GM21526 (cell line): ENCODE results near the gene SLIT1.

ENCODE experiments used
- ATAC-seq: cut with Tn5 transposase; IDR thresholded peaks from one replicate; pipeline ENCODE4 v1.9.1; 2021; ENCODE audit warnings: moderate library complexity; ENCODE audit not compliant: unreplicated experiment, low FRiP score

The SLIT1 gene

DNA sequence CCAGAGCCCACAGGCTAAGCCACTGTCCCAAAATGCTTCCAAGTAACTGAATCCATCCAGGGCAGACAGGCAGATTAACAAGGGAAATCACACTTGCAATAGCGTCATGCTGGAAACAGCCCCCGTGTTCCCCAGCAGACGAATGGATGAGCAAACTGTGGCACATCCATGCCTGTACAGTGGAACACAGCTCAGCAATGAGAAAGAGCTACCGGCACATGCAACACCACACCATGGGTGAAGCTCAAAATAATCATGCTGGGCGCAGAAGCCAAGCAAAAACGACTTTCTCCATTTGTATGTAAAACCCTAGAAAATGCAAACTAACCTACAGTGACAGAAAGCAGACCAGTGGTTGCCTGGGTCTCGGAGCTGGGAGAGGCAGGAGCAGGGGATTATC, 153.1 kb downstream of the SLIT1 start:
- ATAC-seq: no peak

- no peak for ATAC-seq
Measured at GRCh38 chr10:97031459-97031858, 154.3 kb downstream of the SLIT1 start.

DNA sequence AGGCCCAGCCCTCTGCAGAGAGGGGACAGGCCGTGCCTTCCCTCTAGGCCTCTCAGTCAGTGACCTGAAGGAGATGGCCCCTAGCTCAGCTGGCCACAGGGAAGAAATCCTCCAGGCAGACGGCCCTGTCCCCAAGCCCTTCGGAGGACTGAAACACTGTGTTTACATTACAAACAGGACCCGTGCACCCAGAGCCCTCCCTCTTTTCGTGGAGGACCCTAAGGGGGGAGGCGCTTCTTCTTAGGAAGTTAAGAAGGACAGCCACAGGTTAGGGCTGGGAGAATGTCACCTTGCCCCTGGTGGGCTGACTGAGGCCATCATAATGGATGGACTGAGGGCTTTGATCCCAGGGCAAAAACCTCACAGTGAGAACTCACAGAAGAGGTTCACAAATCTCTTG, 154.9 kb downstream of the SLIT1 start:
- no peak for ATAC-seq

- no peak for ATAC-seq
Measured at GRCh38 chr10:97029271-97029670, 156.5 kb downstream of the SLIT1 start.

GRCh38 chr10:97028832-97029178, 157.0 kb downstream of the SLIT1 start:
- no peak for ATAC-seq

DNA sequence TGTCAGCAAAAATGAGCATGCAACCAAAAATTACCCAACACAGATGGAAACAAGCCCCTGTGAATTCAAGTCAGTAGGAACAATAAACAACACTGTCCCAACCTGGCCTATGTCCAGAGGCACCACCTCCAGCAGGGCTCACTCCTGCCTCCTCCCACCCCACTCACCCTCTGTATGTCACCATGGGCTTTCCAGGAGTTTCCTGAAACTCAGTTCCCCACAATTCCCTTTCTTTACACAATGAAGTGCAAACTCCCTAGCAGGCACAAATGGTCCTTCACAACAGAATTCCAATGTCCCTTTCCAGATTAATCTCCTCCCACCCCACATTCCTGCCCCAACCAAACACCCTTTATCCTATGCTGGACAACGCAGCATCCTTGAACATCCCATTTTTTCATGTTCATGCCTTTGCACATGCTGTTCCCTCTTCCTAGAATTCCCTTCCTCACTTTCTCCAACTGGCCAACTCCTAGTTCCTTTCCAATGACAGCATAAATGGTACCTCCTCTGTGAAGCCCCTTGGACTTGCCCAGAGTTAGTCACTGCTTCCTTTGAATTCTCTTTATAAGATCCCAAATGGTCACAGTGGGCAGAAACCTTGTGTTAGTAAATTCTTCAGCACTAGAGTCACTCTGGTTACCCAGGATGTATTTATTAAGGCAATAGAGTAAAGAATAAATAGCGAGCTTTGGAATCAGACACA, 157.5 kb downstream of the SLIT1 start:
- ATAC-seq: no peak

DNA sequence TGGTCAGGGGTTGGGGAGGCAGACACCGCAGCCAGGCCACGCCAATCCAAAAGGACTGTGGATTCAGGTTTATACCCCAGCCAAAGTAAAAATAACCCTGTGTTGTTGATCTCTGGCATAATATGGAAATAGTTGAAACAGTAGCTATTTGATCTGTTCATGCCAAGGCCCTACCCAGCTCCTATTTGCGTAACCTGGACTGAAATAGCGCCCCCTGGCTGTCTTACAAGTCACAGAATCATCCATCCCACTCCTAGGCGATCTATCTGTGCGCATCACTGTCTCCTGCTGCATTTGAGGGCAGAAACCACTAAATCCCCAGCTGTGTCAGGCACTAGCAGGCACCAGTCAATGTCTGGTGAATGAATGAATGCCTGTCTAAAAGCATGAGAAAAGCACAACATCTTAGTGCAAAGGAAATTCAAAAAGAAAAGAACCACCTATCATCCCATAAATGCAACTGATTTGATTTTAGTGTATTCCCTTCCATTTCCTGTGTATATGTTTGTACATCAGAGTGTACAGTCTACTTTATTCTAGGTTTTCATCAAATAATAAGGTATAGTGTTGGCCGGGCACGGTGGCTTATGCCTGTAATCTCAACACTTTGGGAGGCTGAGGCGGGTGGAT, 160.0 kb downstream of the SLIT1 start:
- ATAC-seq: no peak

DNA sequence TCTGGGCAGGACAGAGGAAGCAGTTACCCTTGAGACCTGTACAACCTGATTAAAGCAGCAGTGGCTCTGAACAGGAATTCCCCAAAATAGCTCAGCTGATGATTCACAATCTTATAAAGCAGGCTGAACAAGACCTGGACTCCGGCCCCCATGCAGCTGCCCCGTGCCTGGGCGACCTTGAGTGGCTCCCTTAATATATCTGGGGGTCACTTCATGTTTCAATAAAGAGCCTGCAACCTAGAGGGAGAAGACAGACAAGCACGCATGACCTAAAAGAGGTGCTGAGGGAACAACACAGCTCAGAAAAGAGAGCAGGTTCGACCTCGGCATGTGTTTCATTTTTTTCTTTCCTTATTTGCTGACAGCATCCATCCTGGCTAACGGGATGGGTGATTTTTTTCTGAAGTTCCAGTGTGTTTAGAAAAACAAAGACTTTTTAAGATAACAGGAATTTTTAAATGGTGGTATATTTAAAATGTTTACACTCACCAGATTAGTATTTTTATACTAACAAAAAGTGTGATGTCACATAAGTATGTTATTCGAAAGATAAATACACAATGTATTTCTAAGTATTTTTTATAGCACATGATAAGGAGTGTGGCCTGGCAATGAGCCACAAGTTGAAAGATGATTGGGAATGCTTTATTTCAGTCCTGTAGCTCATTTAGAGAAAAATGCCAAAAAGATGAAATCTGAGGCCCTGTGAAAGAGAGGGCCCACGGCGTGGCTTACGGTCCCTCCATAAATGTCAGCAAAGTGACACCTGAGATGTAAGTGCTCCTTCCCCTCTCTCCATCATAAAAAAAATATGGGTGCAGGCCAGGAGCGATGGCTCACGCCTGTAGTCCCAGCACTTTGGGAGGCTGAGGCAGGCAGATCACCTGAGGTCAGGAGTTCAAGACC, 161.3 kb downstream of the SLIT1 start:
- no peak for ATAC-seq

DNA sequence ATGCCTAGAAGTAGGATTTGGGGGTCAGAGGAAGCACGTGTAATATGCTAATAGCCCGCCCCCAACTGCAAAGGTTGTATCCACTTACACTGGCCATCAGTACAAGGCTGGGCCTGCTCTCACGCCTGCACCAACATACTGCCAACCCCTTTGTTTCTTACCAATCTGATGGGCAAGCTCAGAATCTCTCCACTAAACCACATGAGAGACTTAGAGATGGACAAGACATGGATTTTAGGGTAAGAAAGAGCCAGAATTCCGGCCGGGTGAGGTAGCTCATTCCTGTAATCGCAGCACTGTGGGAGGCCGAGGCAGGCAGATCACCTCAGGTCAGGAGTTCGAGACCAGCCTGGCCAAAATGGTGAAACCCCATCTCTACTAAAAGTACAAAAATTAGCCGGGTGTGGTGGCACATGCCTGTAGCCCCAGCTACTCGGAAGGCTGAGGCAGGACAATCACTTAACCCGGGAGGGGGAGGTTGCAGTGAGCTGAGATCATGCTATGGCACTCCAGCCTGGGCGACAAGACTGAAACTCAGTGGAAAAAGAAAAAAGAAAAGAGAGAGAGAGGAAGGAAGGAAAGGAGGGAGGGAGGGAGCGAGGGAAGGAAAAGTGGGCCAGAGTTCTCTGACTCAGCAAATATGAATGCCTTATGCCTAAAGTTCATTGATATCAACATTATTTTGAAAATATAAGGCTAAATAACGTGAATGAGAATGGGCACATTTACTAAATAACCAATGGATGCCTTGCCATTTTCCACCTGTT, 162.2 kb downstream of the SLIT1 start:
- no peak for ATAC-seq

DNA sequence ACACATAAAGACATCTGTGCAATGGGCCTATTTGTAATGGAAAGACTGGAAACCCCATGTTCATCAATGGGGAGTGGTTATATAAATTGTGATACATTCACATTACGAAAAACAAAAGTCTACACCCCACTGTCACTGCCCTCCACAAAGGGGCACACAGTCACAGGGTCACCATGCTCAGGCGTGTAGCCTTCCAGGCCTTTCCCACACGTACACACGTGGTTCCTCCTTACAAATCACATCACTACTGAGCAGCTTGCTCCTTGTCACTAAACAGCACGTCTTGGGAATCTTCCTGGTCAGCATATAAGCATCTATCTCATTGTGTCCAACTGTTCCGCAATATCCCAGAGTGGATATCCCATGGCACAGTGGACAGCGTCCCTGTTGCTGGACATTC, 163.1 kb downstream of the SLIT1 start:
- ATAC-seq: no peak

DNA sequence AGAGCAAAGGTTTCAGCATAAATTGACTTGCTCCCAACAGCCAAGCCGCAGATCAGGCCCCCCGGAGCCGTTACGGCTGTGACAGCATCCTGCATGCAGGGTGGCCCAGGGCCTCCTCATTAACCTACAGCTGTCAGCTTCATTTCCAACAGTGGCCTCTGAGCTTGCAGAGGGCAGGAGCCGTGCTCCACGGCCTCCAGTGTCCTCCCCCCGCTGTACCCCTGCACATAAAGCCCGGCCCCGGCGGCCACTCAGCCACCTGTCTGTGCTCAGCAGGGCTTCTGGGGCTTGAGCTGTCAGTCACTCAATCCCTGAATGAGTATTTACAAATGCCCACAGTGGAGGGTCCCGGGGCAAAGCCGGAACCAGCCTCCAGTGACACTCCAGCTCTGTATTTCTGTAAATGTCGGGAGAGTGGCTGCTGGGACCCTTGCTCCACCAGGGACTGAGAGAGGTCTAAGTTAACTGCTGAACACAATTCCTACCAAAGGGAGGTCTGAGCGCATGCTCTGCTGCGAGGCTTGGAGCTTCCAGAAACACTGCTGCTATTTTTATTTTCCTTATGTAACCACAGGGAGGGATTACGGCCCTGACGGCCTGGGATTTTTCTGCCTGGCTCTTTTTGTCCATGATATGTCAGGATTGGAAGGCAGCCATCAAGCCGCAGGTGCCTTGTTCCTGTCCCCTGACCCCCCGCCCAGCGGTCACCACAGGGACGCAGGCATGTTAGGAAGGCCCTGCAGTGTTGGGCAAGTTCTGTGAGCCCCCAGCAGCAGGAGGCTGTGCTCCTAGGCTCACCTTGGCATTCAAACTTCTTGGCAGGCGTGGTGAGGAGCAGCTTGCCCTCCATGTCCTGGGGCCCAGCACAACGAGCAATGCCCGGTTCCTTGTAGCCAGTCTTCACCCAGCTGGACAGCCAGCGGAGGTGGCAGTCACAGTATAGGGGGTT, 165.0 kb downstream of the SLIT1 start:
- no peak for ATAC-seq

GRCh38 chr10:97019213-97019844, 166.4 kb downstream of the SLIT1 start:
- no peak for ATAC-seq

- ATAC-seq: no peak
Measured at GRCh38 chr10:97018251-97019212, 167.2 kb downstream of the SLIT1 start.

- ATAC-seq: no peak
Measured at GRCh38 chr10:97017474-97017903, 168.3 kb downstream of the SLIT1 start.

- ATAC-seq: peak; percentile 53
Measured at GRCh38 chr10:97016728-97017473, 168.9 kb downstream of the SLIT1 start.

DNA sequence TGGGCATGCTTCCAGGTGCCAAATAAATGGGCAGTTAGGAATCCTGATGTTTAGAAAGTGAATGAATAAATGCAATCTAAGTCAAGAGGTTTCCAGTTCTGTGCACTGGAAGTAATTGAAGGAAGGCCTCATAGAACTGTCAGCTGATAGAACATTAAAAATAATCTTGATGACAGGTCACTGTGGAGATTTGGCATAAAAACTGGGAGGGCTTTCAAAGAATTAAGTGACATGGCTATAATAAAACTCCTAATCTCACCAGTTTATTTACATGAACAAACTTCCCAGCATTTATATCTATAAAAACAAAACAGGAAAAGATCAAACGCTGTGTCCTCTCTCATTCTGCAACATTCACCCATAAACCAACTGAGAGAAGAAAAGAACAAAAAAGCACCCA, 170.5 kb downstream of the SLIT1 start:
- no peak for ATAC-seq

GRCh38 chr10:97013983-97014382, 171.8 kb downstream of the SLIT1 start:
- ATAC-seq: no peak
